IPS-20b (cell line): ENCODE measurements around the gene POLR2F.

Experiments
- H3K27ac ChIP-seq: one replicate; pipeline ENCODE4 v1.5.1; 2013; ENCODE audit warnings: low read length
- H3K27me3 ChIP-seq: 2 replicates; pipeline ENCODE4 v1.6.1; 2013; ENCODE audit warnings: mild to moderate bottlenecking, low read length, inconsistent platforms; ENCODE audit not compliant: insufficient read depth
- H3K36me3 ChIP-seq: 2 replicates; pipeline ENCODE4 v1.6.1; 2013; ENCODE audit warnings: low read depth, mild to moderate bottlenecking, inconsistent platforms, low read length, moderate library complexity; ENCODE audit not compliant: insufficient read depth
- H3K4me1 ChIP-seq: 2 replicates; pipeline ENCODE4 v1.6.1; 2013; ENCODE audit warnings: mild to moderate bottlenecking, control low read depth, inconsistent platforms, low read length, moderate library complexity; ENCODE audit not compliant: insufficient read depth
- H3K4me3 ChIP-seq: 2 replicates; pipeline ENCODE4 v1.5.1; 2013; ENCODE audit warnings: mild to moderate bottlenecking, low read length, inconsistent platforms
- H3K9ac ChIP-seq: 2 replicates; pipeline ENCODE4 v1.6.1; 2013; ENCODE audit warnings: low read depth, mild to moderate bottlenecking, inconsistent platforms, low read length, moderate library complexity
- H3K9me3 ChIP-seq: 2 replicates; pipeline ENCODE4 v1.6.1; 2013; ENCODE audit warnings: mild to moderate bottlenecking, low read depth, low read length, inconsistent platforms; ENCODE audit not compliant: insufficient read depth

Gene POLR2F

GRCh38 chr22:37953437-37954179 is at the start of gene POLR2F, which contains the start of gene C22orf23:
TSS of gene POLR2F (plus strand) at chr22:37953699. CDS start at chr22:37953788, 89 bp downstream.
TSS of gene C22orf23 (minus strand) at chr22:37953601. CDS start at chr22:37953149, 452 bp downstream.
- Histone ChIP-seq H3K4me3 (peak within 1 kb of the TSS; percentile 99), H3K9me3 (no peaks in the 10 kb centered on the region), H3K4me1 (peaks cover 4% of the 10 kb centered on the region), H3K36me3 (peaks cover 20% of the 10 kb centered on the region), H3K27ac (peak within 1 kb of the TSS; percentile 55), H3K27me3 (peaks cover 15% of the 10 kb centered on the region), H3K9ac (peak within 1 kb of the TSS; percentile 95)

- Histone ChIP-seq H3K27me3 (no peaks in the 10 kb centered on the region), H3K36me3 (no peaks in the 10 kb centered on the region), H3K4me3 (peak overlapping the region; percentile 61; the same call in 1 of the 2 replicates), H3K27ac (no peak overlapping the region), H3K4me1 (peaks cover 11% of the 10 kb centered on the region), H3K9ac (peak overlapping the region; percentile 69), H3K9me3 (no peaks in the 10 kb centered on the region)
Measured at GRCh38 chr22:37904572-37905533, 48.6 kb upstream of the POLR2F start.

GRCh38 chr22:37905534-37906363 is 47.8 kb upstream of the POLR2F start, which contains the start of gene MICALL1:
TSS of gene MICALL1 (plus strand) at chr22:37906297. CDS start at chr22:37906423, 126 bp downstream.
- H3K4me1 ChIP-seq, result peaks cover 20% of the 10 kb centered on the region
- no peaks in the 10 kb centered on the region for H3K9me3 ChIP-seq
- no peak within 1 kb of the TSS for H3K27ac ChIP-seq
- H3K36me3 ChIP-seq, result no peaks in the 10 kb centered on the region
- peak within 1 kb of the TSS; percentile 75 for H3K4me3 ChIP-seq
- H3K27me3 ChIP-seq, result no peaks in the 10 kb centered on the region
- peak within 1 kb of the TSS; percentile 69 for H3K9ac ChIP-seq

- H3K4me1 ChIP-seq, result peaks cover 28% of the 10 kb centered on the region
- H3K27ac ChIP-seq, result no peak overlapping the region
- H3K36me3 ChIP-seq, result no peaks in the 10 kb centered on the region
- peak overlapping the region; percentile 75 for H3K4me3 ChIP-seq
- H3K9me3 ChIP-seq, result no peaks in the 10 kb centered on the region
- H3K27me3 ChIP-seq, result no peaks in the 10 kb centered on the region
- peak overlapping the region; percentile 64; the same call in 1 of the 2 replicates for H3K9ac ChIP-seq
Measured at GRCh38 chr22:37906364-37907008, 47.0 kb upstream of the POLR2F start.

GRCh38 chr22:37907036-37907954 is 46.2 kb upstream of the POLR2F start:
- Histone ChIP-seq H3K4me3 (peak overlapping the region; percentile 75), H3K27ac (no peak overlapping the region), H3K4me1 (peaks cover 30% of the 10 kb centered on the region), H3K9me3 (no peaks in the 10 kb centered on the region), H3K9ac (peak overlapping the region; percentile 64; the same call in 1 of the 2 replicates), H3K27me3 (no peaks in the 10 kb centered on the region), H3K36me3 (0 out of 2 replicates have a peak, but pooled peaks cover 3% of the 10 kb centered on the region)

- Histone ChIP-seq H3K4me1 (peaks cover 30% of the 10 kb centered on the region), H3K9me3 (no peaks in the 10 kb centered on the region), H3K36me3 (peaks cover 11% of the 10 kb centered on the region), H3K27me3 (no peaks in the 10 kb centered on the region), H3K4me3 (no peak overlapping the region), H3K27ac (no peak overlapping the region), H3K9ac (no peak overlapping the region; the same call in 1 of the 2 replicates)
Measured at GRCh38 chr22:37909766-37910165, 43.7 kb upstream of the POLR2F start.

- H3K36me3 ChIP-seq, result peaks cover 11% of the 10 kb centered on the region
- H3K27me3 ChIP-seq, result no peaks in the 10 kb centered on the region
- no peak overlapping the region for H3K27ac ChIP-seq
- peaks cover 24% of the 10 kb centered on the region for H3K4me1 ChIP-seq
- H3K9me3 ChIP-seq, result no peaks in the 10 kb centered on the region
- no peak overlapping the region for H3K4me3 ChIP-seq
- H3K9ac ChIP-seq, result peak overlapping the region; percentile 40; the same call in 1 of the 2 replicates
Measured at GRCh38 chr22:37910890-37911672, 42.4 kb upstream of the POLR2F start.

- Histone ChIP-seq H3K27me3 (no peaks in the 10 kb centered on the region), H3K27ac (no peak overlapping the region), H3K9ac (no peak overlapping the region), H3K4me1 (peaks cover 24% of the 10 kb centered on the region), H3K9me3 (no peaks in the 10 kb centered on the region), H3K4me3 (no peak overlapping the region), H3K36me3 (peaks cover 17% of the 10 kb centered on the region)
Measured at GRCh38 chr22:37911697-37912096, 41.8 kb upstream of the POLR2F start.

GRCh38 chr22:37912171-37912570 is 41.3 kb upstream of the POLR2F start:
- peaks cover 19% of the 10 kb centered on the region for H3K36me3 ChIP-seq
- H3K4me1 ChIP-seq, result peaks cover 24% of the 10 kb centered on the region
- H3K9me3 ChIP-seq, result no peaks in the 10 kb centered on the region
- H3K27me3 ChIP-seq, result no peaks in the 10 kb centered on the region
- no peak overlapping the region for H3K4me3 ChIP-seq
- H3K9ac ChIP-seq, result no peak overlapping the region
- no peak overlapping the region for H3K27ac ChIP-seq
